ENCODE results near the gene CRIM1.

CRIM1 gene

GRCh38 chr2:36446294-36446693 is 90.7 kb downstream of the CRIM1 start:
- TF ChIP-seq CTCF (IDR thresholded peaks at IDR 0.05), result no peak
- TF ChIP-seq ZFX (IDR thresholded peaks at IDR 0.05; ENCODE audit: borderline replicate concordance), result no peak
- no peak overlapping the region for H3K27ac ChIP-seq

GRCh38 chr2:36449213-36449612 is 93.6 kb downstream of the CRIM1 start:
- H3K27ac ChIP-seq, result no peak overlapping the region
- no peak for TF ChIP-seq CTCF (IDR thresholded peaks at IDR 0.05)
- TF ChIP-seq ZFX (IDR thresholded peaks at IDR 0.05; ENCODE audit: borderline replicate concordance), result no peak

GRCh38 chr2:36449943-36450392 is 94.4 kb downstream of the CRIM1 start:
- H3K27ac ChIP-seq, result no peak overlapping the region
- TF ChIP-seq CTCF (IDR thresholded peaks at IDR 0.05), result no peak
- TF ChIP-seq ZFX (IDR thresholded peaks at IDR 0.05; ENCODE audit: borderline replicate concordance), result no peak

- H3K27ac ChIP-seq, result no peak overlapping the region
Measured at GRCh38 chr2:36450466-36451196, 95.1 kb downstream of the CRIM1 start.

GRCh38 chr2:36451512-36451911 is 95.9 kb downstream of the CRIM1 start:
- H3K27ac ChIP-seq, result no peak overlapping the region
- TF ChIP-seq CTCF (IDR thresholded peaks at IDR 0.05) (no peak), ZFX (IDR thresholded peaks at IDR 0.05; ENCODE audit: borderline replicate concordance) (no peak)

More at GRCh38 chr2:36450466-36451196, 95.1 kb downstream of the CRIM1 start:
- TF ChIP-seq ZFX (IDR thresholded peaks at IDR 0.05; ENCODE audit: borderline replicate concordance) (no peak), CTCF (IDR thresholded peaks at IDR 0.05) (no peak)

- no peak overlapping the region for H3K27ac ChIP-seq
- TF ChIP-seq CTCF (IDR thresholded peaks at IDR 0.05) (no peak), ZFX (IDR thresholded peaks at IDR 0.05; ENCODE audit: borderline replicate concordance) (no peak)
Measured at GRCh38 chr2:36452260-36452659, 96.7 kb downstream of the CRIM1 start.

- TF ChIP-seq ZFX (IDR thresholded peaks at IDR 0.05; ENCODE audit: borderline replicate concordance), result no peak
- TF ChIP-seq CTCF (IDR thresholded peaks at IDR 0.05), result no peak
- H3K27ac ChIP-seq, result no peak overlapping the region
Measured at GRCh38 chr2:36453652-36454051, 98.1 kb downstream of the CRIM1 start.

Measured in 22Rv1 (cell line).